IMR-90 (cell line): ENCODE measurements around the gene AK2. TPM values are rescaled to one million over a fixed set of nuclear protein-coding genes. Genes with fewer than 3 reads are reported as not detected.

Experiments
- ATAC-seq: fragments of 200-7000 bp; cut with Tn5 transposase; 2 replicates; pipeline ENCODE4 v1.9.1; 2020; ENCODE audit warnings: low read depth, mild to moderate bottlenecking, moderate library complexity
- BruUV-seq: library from RNA; stranded (reverse); fragments of 400-500 nt; replicated peaks from 2 replicates; lab custom pipeline; 2021; lab: Mats Ljungman, UMichigan
- CTCF ChIA-PET: fragments of 300-600 bp; formaldehyde crosslinking; extraction: SDS; loops from one replicate; lab custom pipeline; 2021; ENCODE audit warnings: antibody characterized with exemption; lab: Yijun Ruan, JAX
- POLR2A ChIA-PET: fragments of 300-600 bp; sonication (Branson Sonifier 250); formaldehyde crosslinking; loops from one replicate; lab custom pipeline; 2022; ENCODE audit warnings: antibody characterized with exemption; ENCODE audit not compliant: unreplicated experiment; lab: Charles Lee
- DNase-seq: peaks from one replicate; pipeline ENCODE4 v3.0.0; 2013
- H2AFZ ChIP-seq: replicated peaks from 2 replicates; pipeline ENCODE3; 2013; ENCODE audit warnings: low read length, mild to moderate bottlenecking; ENCODE audit not compliant: poor library complexity
- H2AK5ac ChIP-seq: 2 replicates; pipeline ENCODE4 v1.6.1; 2013; ENCODE audit warnings: low read depth, low read length, inconsistent platforms
- H2AK9ac ChIP-seq: replicated peaks from 2 replicates; pipeline ENCODE3; 2013; ENCODE audit warnings: mild to moderate bottlenecking, low read depth, low read length, moderate library complexity; ENCODE audit not compliant: poor library complexity
- H2BK120ac ChIP-seq: 2 replicates; pipeline ENCODE4 v1.6.1; 2013; ENCODE audit warnings: low read depth, low read length, inconsistent platforms
- H2BK15ac ChIP-seq: 3 replicates; pipeline ENCODE4 v1.6.1; 2013; ENCODE audit warnings: low read depth, low read length, inconsistent platforms
- H2BK20ac ChIP-seq: 2 replicates; pipeline ENCODE4 v1.6.1; 2013; ENCODE audit warnings: low read depth, mild to moderate bottlenecking, inconsistent platforms, low read length, moderate library complexity
- H2BK5ac ChIP-seq: 2 replicates; pipeline ENCODE4 v1.6.1; 2013; ENCODE audit warnings: mild to moderate bottlenecking, low read depth, low read length, inconsistent platforms; ENCODE audit not compliant: poor library complexity, severe bottlenecking
- H3K14ac ChIP-seq: replicated peaks from 2 replicates; pipeline ENCODE4 v1.6.1; 2013; ENCODE audit warnings: low read depth, low read length, inconsistent platforms
- H3K18ac ChIP-seq: 2 replicates; pipeline ENCODE4 v1.6.1; 2013; ENCODE audit warnings: low read depth, low read length, control low read depth
- H3K23ac ChIP-seq: 2 replicates; pipeline ENCODE4 v1.6.1; 2013; ENCODE audit warnings: low read depth, low read length, inconsistent platforms
- H3K27ac ChIP-seq: 2 replicates; pipeline ENCODE4 v1.5.1; 2013; ENCODE audit warnings: mild to moderate bottlenecking, control low read depth, low read length; ENCODE audit not compliant: insufficient read depth
- H3K27me3 ChIP-seq: 2 replicates; pipeline ENCODE4 v1.6.1; 2013; ENCODE audit warnings: low read length; ENCODE audit not compliant: control insufficient read depth, insufficient read depth
- H3K36me3 ChIP-seq: 2 replicates; pipeline ENCODE4 v1.6.1; 2013; ENCODE audit warnings: low read length, mixed read lengths; ENCODE audit not compliant: control insufficient read depth, insufficient read depth
- H3K4ac ChIP-seq: 2 replicates; pipeline ENCODE4 v1.6.1; 2013; ENCODE audit warnings: low read depth, low read length, inconsistent platforms
- H3K4me1 ChIP-seq: 2 replicates; pipeline ENCODE4 v1.6.1; 2013; ENCODE audit warnings: low read length, mixed read lengths; ENCODE audit not compliant: control insufficient read depth, insufficient read depth
- H3K4me2 ChIP-seq: 2 replicates; pipeline ENCODE4 v1.6.1; 2013; ENCODE audit warnings: low read depth, mild to moderate bottlenecking, control low read depth, low read length, moderate library complexity
- H3K4me3 ChIP-seq: 2 replicates; pipeline ENCODE4 v1.5.1; 2013; ENCODE audit warnings: low read depth, mild to moderate bottlenecking, control low read depth, low read length, moderate library complexity; ENCODE audit not compliant: insufficient read depth
- H3K56ac ChIP-seq: 2 replicates; pipeline ENCODE4 v1.6.1; 2013; ENCODE audit warnings: low read length, inconsistent platforms; ENCODE audit not compliant: insufficient read depth; ENCODE audit errors: extremely low read depth
- H3K79me1 ChIP-seq, 2 experiments: 2 replicates each; pipeline ENCODE4 v1.6.1; 2013; ENCODE audit warnings: low read length in 2 of 2, inconsistent platforms in 1 of 2, low read depth in 1 of 2
- H3K9ac ChIP-seq: 2 replicates; pipeline ENCODE4 v1.6.1; 2013; ENCODE audit warnings: low read depth, low read length, control low read depth
- H3K9me1 ChIP-seq: 2 replicates; pipeline ENCODE4 v1.6.1; 2013; ENCODE audit warnings: low read length, inconsistent platforms; ENCODE audit not compliant: insufficient read depth
- H3K9me3 ChIP-seq: 2 replicates; pipeline ENCODE4 v1.6.1; 2013; ENCODE audit warnings: low read length; ENCODE audit not compliant: control insufficient read depth, insufficient read depth
- H4K20me1 ChIP-seq: 2 replicates; pipeline ENCODE4 v1.6.1; 2013; ENCODE audit warnings: low read length, inconsistent platforms; ENCODE audit not compliant: insufficient read depth
- H4K5ac ChIP-seq: 2 replicates; pipeline ENCODE4 v1.6.1; 2013; ENCODE audit warnings: mild to moderate bottlenecking, low read depth, low read length, control low read depth
- H4K8ac ChIP-seq, 2 experiments: 2 replicates each; pipeline ENCODE4 v1.6.1; 2013; ENCODE audit warnings: low read depth in 2 of 2, low read length in 2 of 2, control low read depth in 1 of 2, inconsistent platforms in 1 of 2
- H4K91ac ChIP-seq: 2 replicates; pipeline ENCODE4 v1.6.1; 2013; ENCODE audit warnings: low read depth, low read length, inconsistent platforms; ENCODE audit not compliant: insufficient read depth
- BHLHE40 ChIP-seq: fragments of 150-350 bp; IDR thresholded peaks from 2 replicates; pipeline ENCODE4 v1.6.1; 2016; ENCODE audit warnings: mild to moderate bottlenecking, low read depth, low read length
- FOS ChIP-seq: fragments of 150-350 bp; IDR thresholded peaks from 2 replicates; pipeline ENCODE4 v1.6.1; 2016; ENCODE audit warnings: low read depth, low read length
- MXI1 ChIP-seq: IDR thresholded peaks from 2 replicates; pipeline ENCODE4 v1.6.1; 2012; ENCODE audit warnings: low read depth, mild to moderate bottlenecking, low read length, moderate library complexity, borderline replicate concordance
- NFE2L2 ChIP-seq: fragments of 150-350 bp; IDR thresholded peaks from 2 replicates; pipeline ENCODE4 v1.6.1; 2016; ENCODE audit warnings: low read depth, mild to moderate bottlenecking, low read length
- USF2 ChIP-seq: fragments of 150-350 bp; IDR thresholded peaks from 2 replicates; pipeline ENCODE4 v1.6.1; 2017; ENCODE audit warnings: mild to moderate bottlenecking, antibody characterized with exemption, low read length, low read depth
- WGBS, 2 experiments: methylation state at CpG; one replicate each; pipeline versions ENCODE4 v1.1.5 to v1.1.7; 2013; ENCODE audit warnings: missing lambda C conversion rate in 2 of 2; ENCODE audit not compliant: insufficient read length in 1 of 2; ENCODE audit errors: extremely low coverage in 2 of 2; 5-methylcytosine and 5-hydroxymethylcytosine counted together
- dilution Hi-C: fragments of 300-500 bp; cut with HindIII; formaldehyde crosslinking; loops from one replicate; pipeline ENCODE4 v1.14.3; 2018; ENCODE audit warnings: low sequenced_read_pairs; ENCODE audit not compliant: unreplicated experiment
- in situ Hi-C: fragments of 300-500 bp; cut with MboI; formaldehyde crosslinking; loops from 3 replicates; pipeline ENCODE4 v1.14.3; 2019; ENCODE audit warnings: low sequenced_read_pairs, inconsistent platforms, mixed read lengths
- intact Hi-C: fragments of 100-400 bp; cut with micrococcal nuclease; formaldehyde crosslinking; loops from 2 replicates; pipeline ENCODE4 v1.10.0; 2022
- polyA plus RNA-seq, 3 experiments: library from polyadenylated mRNA; depleted of rRNA; stranded (reverse); fragments of >200 nt; gene quantifications; 2 replicates each; pipeline ENCODE4 v1.2.3, GENCODE V29; 2012; ENCODE audit warnings: low replicate concordance in 1 of 3
- total RNA-seq: library from RNA; depleted of rRNA; stranded (reverse); fragments of >200 nt; gene quantifications from 2 replicates; pipeline ENCODE4 v1.2.3, GENCODE V29; 2012

Gene AK2
- total and polyA plus RNA-seq, 2 of the 4 experiments (the other 2 are of a cell fraction): 118 to 203 TPM

GRCh38 chr1:32984090-32984454 lies 52.6 kb downstream of the AK2 start:
- intact Hi-C loops: no loop called here
- CTCF ChIA-PET: interaction anchor here (0.6 kb wide), 1 partner anchor 1899 kb away, joined by 4 read pairs; no protein-coding TSS in a partner anchor
- BruUV-seq: no TSS peak

More at GRCh38 chr1:32984090-32984454, 52.6 kb downstream of the AK2 start:
- no peak overlapping the region for H3K27ac ChIP-seq
- peak overlapping the region; percentile 47; the same call in 1 of the 2 replicates for H2AK5ac ChIP-seq
- H3K14ac ChIP-seq: 0 out of 2 replicates have a peak overlapping the region, but pooled peaks have one; percentile 5
- ATAC-seq (no peak; the same call in 1 of the 2 replicates), DNase-seq (no peak)
- no peak overlapping the region for H3K4me3 ChIP-seq
- POLR2A ChIA-PET: no interaction called here
- H2AK9ac ChIP-seq: peak overlapping the region; percentile 6
- no peak overlapping the region for H3K18ac ChIP-seq
- H3K9me3 ChIP-seq: no peaks in the 10 kb centered on the region
- no peak overlapping the region for H4K8ac ChIP-seq
- no peaks in the 10 kb centered on the region; a peak in 1 of 4 replicates for H3K79me1 ChIP-seq
- H3K36me3 ChIP-seq: no peaks in the 10 kb centered on the region
- H3K56ac ChIP-seq: no peak overlapping the region
- H3K23ac ChIP-seq: no peak overlapping the region
- WGBS, 2 experiments: 56% methylated on average over 3 of the region's 4 CpGs; no CpG with 5 or more reads in 1 of the 2 experiments
- dilution Hi-C loops: no loop called here
- H3K4ac ChIP-seq: peak overlapping the region; percentile 2; the same call in 1 of the 2 replicates
- in situ Hi-C loops: no loop called here
- H2BK20ac ChIP-seq: peak overlapping the region; percentile 20; the same call in 1 of the 2 replicates
- H3K9ac ChIP-seq: no peak overlapping the region
- peaks cover 25% of the 10 kb centered on the region for H3K4me1 ChIP-seq
- H2BK5ac ChIP-seq: no peak overlapping the region
- no peaks in the 10 kb centered on the region for H3K27me3 ChIP-seq
- no peak overlapping the region for H2BK15ac ChIP-seq
- peaks cover 2% of the 10 kb centered on the region for H4K20me1 ChIP-seq
- H4K91ac ChIP-seq: no peak overlapping the region
- no peak overlapping the region; the same call in 1 of the 2 replicates for H3K4me2 ChIP-seq
- TF ChIP-seq USF2 (no peak), MXI1 (no peak), BHLHE40 (no peak), FOS (no peak), NFE2L2 (no peak)
- peaks cover 16% of the 10 kb centered on the region for H3K9me1 ChIP-seq
- no peak overlapping the region for H4K5ac ChIP-seq
- H2AFZ ChIP-seq: no peak overlapping the region
- no peak overlapping the region for H2BK120ac ChIP-seq
